ENCODE results near the gene TSPEAR. TPM values are rescaled to one million over a fixed set of nuclear protein-coding genes. Genes with fewer than 3 reads are reported as not detected.
"Not testable (repeated sequence)": the region's sequence is repeated elsewhere in the genome, so short reads cannot be mapped to it uniquely, and the experiment has no call there.

TSPEAR gene
- total RNA-seq, 1 experiment from 2014 or later, result not detected

DNA sequence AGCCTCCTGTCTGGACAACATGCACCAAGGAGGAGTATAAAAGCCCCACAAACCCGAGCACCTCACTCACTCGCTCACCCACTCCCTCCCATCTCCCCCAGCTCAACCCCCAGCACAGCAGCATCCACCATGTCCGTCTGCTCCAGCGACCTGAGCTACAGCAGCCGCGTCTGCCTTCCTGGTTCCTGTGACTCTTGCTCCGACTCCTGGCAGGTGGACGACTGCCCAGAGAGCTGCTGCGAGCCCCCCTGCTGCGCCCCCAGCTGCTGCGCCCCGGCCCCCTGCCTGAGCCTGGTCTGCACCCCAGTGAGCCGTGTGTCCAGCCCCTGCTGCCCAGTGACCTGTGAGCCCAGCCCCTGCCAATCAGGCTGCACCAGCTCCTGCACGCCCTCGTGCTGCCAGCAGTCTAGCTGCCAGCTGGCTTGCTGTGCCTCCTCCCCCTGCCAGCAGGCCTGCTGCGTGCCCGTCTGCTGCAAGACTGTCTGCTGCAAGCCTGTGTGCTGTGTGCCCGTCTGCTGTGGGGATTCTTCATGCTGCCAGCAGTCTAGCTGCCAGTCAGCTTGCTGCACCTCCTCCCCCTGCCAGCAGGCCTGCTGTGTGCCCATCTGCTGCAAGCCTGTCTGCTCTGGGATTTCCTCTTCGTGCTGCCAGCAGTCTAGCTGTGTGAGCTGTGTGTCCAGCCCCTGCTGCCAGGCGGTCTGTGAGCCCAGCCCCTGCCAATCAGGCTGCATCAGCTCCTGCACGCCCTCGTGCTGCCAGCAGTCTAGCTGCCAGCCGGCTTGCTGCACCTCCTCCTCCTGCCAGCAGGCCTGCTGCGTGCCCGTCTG is 137.5 kb downstream of the TSPEAR start, which contains the start of gene KRTAP10-4:
TSS of gene KRTAP10-4 (plus strand) at position 100 of the 827 bp plus-strand sequence. CDS start at position 130, 30 bp downstream.
- not testable (repeated sequence) for DNase-seq (ENCODE audit: low spot score)

- DNase-seq (ENCODE audit: low spot score), result no peak
These were observed 138.3 kb downstream of the TSPEAR start for GRCh38 chr21:44572959-44573583.

- no peak for DNase-seq (ENCODE audit: low spot score)
These were observed 139.3 kb downstream of the TSPEAR start for GRCh38 chr21:44571844-44572782.

DNA sequence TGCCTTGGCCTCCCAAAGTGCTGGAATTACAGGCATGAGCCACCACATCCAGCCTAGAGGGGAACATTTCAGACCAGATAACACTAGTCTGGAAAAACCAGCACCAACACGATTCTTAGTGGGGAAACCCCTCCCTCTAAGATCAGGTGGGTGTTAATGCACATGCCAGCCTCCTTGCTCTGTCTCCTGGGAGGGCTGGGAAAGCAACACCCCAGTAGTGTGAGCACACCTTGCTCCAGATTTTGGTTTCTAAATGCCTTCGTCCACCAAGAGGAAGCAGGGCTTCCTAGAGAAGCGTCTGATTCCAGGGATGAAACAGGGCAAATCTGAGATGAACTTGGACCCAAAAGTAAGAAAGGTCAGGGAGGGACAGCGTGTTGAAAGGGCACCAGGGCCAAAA is 140.1 kb downstream of the TSPEAR start:
- no peak for DNase-seq (ENCODE audit: low spot score)

DNA sequence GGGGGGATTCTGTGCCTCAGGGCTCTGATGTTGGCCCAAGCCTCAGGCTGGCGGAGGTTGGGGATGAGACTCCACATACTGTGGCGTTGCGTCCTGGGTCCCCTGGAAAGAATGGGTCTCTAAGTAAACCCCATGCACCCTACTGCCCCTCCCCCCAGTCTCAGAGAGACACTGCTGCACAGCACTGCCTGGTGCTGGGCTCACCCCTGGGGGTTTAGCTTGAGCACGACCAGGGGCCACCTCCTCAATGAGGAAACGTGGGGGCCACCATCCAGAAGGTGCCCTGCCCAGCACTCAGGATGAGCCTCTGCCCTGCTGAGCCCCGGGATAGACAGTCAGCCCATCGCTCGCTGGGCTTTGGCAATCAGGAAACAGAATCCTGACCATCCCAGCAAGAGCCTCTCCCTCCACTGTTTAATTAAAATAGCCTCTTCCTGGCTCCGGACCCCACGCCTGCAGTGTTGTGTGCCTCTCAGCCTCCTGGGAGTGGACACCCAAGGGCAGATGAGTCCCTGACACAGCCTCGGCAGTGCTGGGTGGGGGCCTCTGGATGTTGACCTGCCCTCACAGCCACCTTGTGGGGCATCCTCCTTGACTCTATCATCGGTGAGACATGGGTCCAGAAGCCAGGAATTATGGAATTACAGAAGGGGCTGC is 141.4 kb downstream of the TSPEAR start:
- no peak for DNase-seq (ENCODE audit: low spot score)

DNA sequence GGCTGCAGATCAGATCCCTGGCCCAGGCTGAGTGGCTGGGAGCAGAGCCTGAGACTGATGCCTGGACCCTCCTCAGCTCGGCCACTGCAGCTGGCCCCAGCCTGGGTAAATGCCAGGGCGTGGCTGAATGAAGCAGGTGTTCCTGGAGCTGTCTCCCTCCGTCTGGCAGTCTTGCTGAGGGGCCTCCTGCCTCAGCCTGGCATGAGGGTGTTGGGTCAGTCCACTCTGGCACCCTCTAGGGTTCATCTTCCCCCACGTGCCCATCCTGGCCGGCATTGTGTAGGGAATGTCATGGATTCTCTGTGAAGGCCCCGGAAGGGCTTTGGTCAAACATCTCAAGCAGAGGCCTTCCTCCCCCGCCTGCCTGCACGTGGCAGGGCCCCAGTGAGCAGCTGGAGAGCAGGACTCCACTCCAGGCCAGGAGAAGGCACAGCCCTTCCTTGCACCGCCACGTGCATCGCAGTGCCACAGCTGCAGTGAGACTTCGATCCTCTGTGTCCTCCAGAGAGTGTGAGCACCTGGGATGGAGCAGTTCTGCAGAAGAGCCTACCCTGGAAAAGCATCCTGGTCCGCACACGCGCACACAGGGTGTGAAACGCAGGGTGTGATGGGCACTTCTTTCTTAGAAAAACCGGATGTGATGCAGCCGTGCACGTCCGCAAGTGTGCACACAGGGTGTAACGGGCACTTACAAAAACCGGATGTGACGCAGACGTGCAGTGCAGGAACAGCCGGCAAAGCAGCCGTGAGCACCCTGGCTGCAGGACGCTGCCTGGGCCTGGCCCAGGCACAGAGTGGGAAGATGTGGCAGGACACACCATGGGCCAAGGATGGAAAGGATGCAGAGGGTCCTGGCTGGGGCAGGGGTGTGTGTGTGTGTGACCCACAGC is 142.5 kb downstream of the TSPEAR start:
- DNase-seq (ENCODE audit: low spot score), result no peak

DNA sequence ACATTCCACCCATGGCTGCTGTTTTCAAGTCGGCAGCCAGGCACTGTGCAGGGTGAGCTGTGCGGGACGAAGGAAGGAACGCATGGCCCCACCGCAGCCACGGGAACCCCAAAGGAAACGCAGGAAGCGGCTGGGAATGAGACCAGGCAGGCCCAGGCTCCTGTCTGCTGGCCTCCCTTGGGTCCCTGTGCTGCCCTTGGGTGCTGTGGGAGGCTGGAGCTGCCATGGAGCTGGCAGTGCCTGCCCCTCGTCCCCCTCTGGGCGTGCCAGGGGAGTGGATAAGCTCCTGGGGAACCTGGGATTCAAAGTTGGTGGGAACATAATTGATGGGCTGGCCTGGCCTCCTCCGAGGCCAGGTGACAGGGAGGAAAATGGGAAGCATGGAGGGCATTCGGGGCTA is 143.1 kb downstream of the TSPEAR start:
- DNase-seq (ENCODE audit: low spot score), result no peak

- no peak for DNase-seq (ENCODE audit: low spot score)
These were observed 143.7 kb downstream of the TSPEAR start for GRCh38 chr21:44567481-44568171.

DNA sequence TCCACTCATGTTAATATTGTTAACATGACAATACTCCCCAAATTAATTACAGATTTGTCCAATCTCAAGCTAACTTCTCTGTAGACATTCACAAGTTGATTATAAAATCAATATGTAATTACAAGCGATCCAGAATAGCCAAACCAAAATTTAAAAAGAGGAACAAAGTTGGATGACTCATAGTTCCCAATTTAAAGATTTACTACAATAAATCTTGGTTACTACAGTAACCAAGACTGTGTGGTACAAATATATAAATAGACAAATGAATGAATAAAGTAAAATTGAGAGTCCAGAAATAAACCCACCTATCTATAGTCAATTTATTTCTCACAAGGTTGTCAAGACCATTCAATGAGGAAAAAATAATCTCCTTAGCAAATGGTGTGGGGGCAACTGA is 145.0 kb downstream of the TSPEAR start:
- no peak for DNase-seq (ENCODE audit: low spot score)

- DNase-seq (ENCODE audit: low spot score), result no peak
These were observed 146.3 kb downstream of the TSPEAR start for GRCh38 chr21:44564886-44565598.

DNA sequence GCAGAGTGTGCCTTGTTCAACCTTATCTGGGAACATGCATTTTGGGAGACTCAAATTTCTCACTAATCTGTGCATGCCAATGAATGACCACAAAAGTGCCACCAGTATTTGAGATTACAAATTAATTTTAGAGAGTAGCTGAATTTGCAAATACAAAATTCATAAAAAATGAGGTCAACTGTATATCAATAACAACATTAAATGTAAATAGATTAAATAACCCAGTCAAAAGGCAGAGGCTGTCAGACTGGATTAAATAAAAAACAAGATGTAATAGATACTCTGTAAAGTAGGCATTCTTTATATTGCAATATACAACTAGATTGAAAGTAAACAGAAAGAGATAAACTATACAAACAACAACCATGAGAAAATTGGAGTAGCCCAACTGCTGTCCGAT is 147.3 kb downstream of the TSPEAR start:
- no peak for DNase-seq (ENCODE audit: low spot score)

DNA sequence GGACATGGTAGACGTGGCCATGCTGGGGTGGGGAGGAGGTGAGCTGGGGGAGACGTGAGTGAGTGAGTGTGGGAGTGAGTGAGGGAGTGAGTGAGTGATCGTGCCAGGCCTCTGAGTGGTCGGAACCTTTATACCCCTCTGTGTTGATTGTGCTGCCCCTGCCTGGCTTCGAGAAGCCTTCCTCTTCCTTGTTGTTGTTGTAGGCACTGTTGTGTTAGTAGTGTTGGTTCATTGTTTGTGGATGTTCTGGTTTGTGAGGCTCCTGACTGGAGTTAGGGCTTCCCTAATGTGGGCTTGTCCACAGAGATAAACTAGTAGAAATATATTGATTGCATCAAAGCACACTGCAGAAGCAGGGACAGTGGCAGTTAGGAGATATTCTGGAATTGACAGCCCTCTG is 152.7 kb downstream of the TSPEAR start, which contains the start of gene KRTAP10-3:
TSS of gene KRTAP10-3 (minus strand) at position 101 of the 400 bp plus-strand sequence. CDS start at position 21, 80 bp downstream.
- no peak for DNase-seq (ENCODE audit: low spot score)

DNA sequence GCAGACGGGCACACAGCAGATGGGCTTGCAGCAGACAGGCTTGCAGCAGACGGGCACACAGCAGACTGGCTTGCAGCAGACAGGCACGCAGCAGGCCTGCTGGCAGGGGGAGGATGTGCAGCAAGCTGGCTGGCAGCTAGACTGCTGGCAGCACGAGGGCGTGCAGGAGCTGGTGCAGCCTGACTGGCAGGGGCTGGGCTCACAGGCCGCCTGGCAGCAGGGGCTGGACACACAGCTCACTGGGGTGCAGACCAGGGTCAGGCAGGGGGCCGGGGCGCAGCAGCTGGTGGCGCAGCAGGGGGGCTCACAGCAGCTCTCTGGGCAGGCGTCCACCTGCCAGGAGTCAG is 153.1 kb downstream of the TSPEAR start:
- not testable (repeated sequence) for DNase-seq (ENCODE audit: low spot score)

DNA sequence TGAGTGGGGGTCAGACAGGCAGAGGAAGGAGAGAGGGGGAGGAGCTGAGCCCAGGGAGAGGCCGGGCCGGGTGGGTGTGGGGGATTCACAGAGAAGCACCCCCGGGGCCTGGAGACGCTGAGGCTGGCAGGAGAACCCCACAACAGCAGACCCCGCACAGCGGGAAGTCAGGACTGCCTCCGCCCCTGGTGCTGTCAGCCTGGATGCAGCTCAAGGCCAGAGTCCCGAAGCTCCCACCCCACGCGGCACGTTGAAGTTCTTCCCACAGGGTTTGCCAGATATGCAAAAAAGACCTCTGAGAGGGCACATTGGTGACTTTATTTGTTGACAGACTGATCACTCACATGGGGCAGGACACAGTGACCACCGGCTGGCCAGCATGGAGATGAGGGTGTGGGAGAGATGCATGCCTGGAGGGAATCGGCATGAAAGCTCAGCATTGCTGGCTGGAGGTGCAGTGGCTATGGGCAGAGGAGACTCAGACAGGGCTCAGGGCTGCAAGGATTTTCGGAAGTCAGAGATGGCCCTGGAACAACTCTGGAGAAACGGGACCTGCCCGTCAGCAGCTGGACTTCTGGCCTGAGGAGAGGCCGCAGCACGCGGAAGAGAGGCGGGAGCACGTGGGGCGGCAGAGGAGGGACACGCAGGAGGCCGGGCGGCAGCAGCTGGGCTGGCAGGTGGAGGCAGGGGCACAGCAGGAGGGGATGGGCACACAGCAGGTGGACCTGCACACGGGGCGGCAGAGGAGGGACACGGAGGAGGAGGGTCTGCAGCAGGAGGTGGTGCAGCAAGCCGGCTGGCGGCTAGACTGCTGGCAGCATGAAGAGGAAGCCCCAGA is 153.7 kb downstream of the TSPEAR start:
- no peak for DNase-seq (ENCODE audit: low spot score)

GRCh38 chr21:44556879-44557278 is 154.5 kb downstream of the TSPEAR start:
- DNase-seq (ENCODE audit: low spot score), result no peak

- no peak for DNase-seq (ENCODE audit: low spot score)
These were observed 156.0 kb downstream of the TSPEAR start for GRCh38 chr21:44555200-44555875.

GRCh38 chr21:44552681-44553080 is 158.7 kb downstream of the TSPEAR start:
- no peak for DNase-seq (ENCODE audit: low spot score)

Data from HT-29 (cell line).